Measurements from ENCODE around the gene PDE4A. TPM values are rescaled to one million over a fixed set of nuclear protein-coding genes. Genes with fewer than 3 reads are reported as not detected.

The PDE4A gene
- total and polyA plus RNA-seq, 2 of the 13 experiments (the other 11 are each of a cell fraction or from before 2014, with no cell fraction given): 1.1 to 4.1 TPM

DNA sequence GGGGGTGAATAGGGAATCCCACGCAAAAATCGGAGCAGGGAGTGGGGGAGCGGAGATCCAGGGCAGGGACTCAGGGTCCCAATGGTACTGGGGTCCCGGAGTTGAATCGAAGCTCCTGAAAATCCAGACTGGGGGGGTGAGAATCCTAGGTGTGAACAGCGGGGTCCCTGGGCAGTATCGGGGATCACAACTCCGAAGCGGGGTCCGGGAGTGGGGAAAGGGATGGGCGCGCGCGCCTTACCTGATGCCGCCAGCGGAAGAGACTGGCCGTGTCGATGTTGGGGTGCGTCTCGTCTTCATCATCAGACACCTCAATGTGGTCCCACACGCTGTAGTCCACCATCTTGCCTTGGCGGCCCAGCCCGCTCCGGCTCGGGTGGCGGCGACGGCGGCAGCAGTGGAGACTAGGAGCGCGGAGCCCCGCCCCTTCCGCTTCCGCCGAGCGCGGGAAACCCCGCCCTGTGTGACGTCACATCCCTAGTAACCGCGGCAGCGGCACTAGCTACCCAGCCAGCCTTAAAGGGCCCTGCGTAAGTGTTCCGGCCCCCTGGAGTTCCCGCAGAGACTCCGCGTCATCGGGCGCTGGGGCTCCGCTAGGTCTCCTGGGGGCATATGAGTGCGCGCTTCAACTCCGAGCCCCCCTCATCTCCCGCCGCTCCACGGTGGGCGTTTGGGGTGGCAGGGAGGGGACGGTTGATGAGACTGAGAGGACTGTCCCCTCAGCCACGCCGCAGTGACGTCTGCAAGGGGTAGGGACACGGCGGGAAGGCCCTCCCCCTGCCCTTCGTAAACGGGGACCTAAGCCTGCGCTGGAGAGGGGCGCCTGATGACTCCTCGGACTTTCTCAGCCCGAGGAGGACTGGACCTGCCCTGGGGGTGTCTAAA is 17.0 kb upstream of the PDE4A start, which contains the start of gene CDC37 (continued):
- TF ChIP-seq, protein P1, sequence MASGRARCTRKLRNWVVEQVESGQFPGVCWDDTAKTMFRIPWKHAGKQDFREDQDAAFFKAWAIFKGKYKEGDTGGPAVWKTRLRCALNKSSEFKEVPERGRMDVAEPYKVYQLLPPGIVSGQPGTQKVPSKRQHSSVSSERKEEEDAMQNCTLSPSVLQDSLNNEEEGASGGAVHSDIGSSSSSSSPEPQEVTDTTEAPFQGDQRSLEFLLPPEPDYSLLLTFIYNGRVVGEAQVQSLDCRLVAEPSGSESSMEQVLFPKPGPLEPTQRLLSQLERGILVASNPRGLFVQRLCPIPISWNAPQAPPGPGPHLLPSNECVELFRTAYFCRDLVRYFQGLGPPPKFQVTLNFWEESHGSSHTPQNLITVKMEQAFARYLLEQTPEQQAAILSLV (CRISPR knock-in tag; IDR thresholded peaks at IDR 0.05; ENCODE audit: borderline replicate concordance): peak; percentile 27
- TF ChIP-seq KDM1A (CRISPR knock-in tag; IDR thresholded peaks at IDR 0.05): no peak
- TF ChIP-seq TCF7 (IDR thresholded peaks at IDR 0.05; ENCODE audit: low read depth): no peak
- TF ChIP-seq ZNF713 (CRISPR knock-in tag; IDR thresholded peaks at IDR 0.05): no peak; the same call in 1 of the 2 replicates
- TF ChIP-seq, protein P2, sequence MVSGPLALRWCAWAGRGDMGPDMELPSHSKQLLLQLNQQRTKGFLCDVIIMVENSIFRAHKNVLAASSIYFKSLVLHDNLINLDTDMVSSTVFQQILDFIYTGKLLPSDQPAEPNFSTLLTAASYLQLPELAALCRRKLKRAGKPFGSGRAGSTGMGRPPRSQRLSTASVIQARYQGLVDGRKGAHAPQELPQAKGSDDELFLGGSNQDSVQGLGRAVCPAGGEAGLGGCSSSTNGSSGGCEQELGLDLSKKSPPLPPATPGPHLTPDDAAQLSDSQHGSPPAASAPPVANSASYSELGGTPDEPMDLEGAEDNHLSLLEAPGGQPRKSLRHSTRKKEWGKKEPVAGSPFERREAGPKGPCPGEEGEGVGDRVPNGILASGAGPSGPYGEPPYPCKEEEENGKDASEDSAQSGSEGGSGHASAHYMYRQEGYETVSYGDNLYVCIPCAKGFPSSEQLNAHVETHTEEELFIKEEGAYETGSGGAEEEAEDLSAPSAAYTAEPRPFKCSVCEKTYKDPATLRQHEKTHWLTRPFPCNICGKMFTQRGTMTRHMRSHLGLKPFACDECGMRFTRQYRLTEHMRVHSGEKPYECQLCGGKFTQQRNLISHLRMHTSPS (CRISPR knock-in tag; IDR thresholded peaks at IDR 0.05; ENCODE audit: low read depth): no peak
- TF ChIP-seq RBAK (CRISPR knock-in tag; IDR thresholded peaks at IDR 0.05): no peak
- peak; percentile 66; the same call in 1 of the 2 replicates for TF ChIP-seq BORCS8-MEF2B (CRISPR knock-in tag; IDR thresholded peaks at IDR 0.05)
- no peak for TF ChIP-seq ZSCAN30 (CRISPR knock-in tag; IDR thresholded peaks at IDR 0.05)
- TF ChIP-seq, protein P3, sequence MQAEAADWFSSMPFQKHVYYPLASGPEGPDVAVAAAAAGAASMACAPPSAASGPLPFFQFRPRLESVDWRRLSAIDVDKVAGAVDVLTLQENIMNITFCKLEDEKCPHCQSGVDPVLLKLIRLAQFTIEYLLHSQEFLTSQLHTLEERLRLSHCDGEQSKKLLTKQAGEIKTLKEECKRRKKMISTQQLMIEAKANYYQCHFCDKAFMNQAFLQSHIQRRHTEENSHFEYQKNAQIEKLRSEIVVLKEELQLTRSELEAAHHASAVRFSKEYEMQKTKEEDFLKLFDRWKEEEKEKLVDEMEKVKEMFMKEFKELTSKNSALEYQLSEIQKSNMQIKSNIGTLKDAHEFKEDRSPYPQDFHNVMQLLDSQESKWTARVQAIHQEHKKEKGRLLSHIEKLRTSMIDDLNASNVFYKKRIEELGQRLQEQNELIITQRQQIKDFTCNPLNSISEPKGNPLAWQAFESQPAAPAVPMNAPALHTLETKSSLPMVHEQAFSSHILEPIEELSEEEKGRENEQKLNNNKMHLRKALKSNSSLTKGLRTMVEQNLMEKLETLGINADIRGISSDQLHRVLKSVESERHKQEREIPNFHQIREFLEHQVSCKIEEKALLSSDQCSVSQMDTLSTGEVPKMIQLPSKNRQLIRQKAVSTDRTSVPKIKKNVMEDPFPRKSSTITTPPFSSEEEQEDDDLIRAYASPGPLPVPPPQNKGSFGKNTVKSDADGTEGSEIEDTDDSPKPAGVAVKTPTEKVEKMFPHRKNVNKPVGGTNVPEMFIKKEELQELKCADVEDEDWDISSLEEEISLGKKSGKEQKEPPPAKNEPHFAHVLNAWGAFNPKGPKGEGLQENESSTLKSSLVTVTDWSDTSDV (CRISPR knock-in tag; IDR thresholded peaks at IDR 0.05): no peak
- no peak for TF ChIP-seq ZNF747 (CRISPR knock-in tag; IDR thresholded peaks at IDR 0.05; ENCODE audit: borderline replicate concordance)
- TF ChIP-seq THYN1 (CRISPR knock-in tag; IDR thresholded peaks at IDR 0.05; ENCODE audit: borderline replicate concordance, low read depth): no peak
- TF ChIP-seq, protein P4, sequence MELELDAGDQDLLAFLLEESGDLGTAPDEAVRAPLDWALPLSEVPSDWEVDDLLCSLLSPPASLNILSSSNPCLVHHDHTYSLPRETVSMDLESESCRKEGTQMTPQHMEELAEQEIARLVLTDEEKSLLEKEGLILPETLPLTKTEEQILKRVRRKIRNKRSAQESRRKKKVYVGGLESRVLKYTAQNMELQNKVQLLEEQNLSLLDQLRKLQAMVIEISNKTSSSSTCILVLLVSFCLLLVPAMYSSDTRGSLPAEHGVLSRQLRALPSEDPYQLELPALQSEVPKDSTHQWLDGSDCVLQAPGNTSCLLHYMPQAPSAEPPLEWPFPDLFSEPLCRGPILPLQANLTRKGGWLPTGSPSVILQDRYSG (CRISPR knock-in tag; IDR thresholded peaks at IDR 0.05): no peak
- TF ChIP-seq, protein P5, sequence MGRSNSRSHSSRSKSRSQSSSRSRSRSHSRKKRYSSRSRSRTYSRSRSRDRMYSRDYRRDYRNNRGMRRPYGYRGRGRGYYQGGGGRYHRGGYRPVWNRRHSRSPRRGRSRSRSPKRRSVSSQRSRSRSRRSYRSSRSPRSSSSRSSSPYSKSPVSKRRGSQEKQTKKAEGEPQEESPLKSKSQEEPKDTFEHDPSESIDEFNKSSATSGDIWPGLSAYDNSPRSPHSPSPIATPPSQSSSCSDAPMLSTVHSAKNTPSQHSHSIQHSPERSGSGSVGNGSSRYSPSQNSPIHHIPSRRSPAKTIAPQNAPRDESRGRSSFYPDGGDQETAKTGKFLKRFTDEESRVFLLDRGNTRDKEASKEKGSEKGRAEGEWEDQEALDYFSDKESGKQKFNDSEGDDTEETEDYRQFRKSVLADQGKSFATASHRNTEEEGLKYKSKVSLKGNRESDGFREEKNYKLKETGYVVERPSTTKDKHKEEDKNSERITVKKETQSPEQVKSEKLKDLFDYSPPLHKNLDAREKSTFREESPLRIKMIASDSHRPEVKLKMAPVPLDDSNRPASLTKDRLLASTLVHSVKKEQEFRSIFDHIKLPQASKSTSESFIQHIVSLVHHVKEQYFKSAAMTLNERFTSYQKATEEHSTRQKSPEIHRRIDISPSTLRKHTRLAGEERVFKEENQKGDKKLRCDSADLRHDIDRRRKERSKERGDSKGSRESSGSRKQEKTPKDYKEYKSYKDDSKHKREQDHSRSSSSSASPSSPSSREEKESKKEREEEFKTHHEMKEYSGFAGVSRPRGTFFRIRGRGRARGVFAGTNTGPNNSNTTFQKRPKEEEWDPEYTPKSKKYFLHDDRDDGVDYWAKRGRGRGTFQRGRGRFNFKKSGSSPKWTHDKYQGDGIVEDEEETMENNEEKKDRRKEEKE (IDR thresholded peaks at IDR 0.05): no peak
- no peak for TF ChIP-seq ZNF33B (CRISPR knock-in tag; IDR thresholded peaks at IDR 0.05)
- no peak for TF ChIP-seq ZNF260 (CRISPR knock-in tag; IDR thresholded peaks at IDR 0.05; ENCODE audit: borderline replicate concordance, low read depth)
- 0 out of 2 replicates have a peak, but pooled peaks have one; percentile 27 for TF ChIP-seq SNAI1 (CRISPR knock-in tag; IDR thresholded peaks at IDR 0.05; ENCODE audit: borderline replicate concordance)
